ENCODE results near the gene C5. TPM values are rescaled to one million over a fixed set of nuclear protein-coding genes. Genes with fewer than 3 reads are reported as not detected.

Gene C5
- total RNA-seq, 1 donor = 13.8 TPM

- H3K4me3 ChIP-seq (ENCODE audit: low read depth, low read length) = no peak overlapping the region
- DNase-seq (ENCODE audit: low read depth) = no peak
- no peak for TF ChIP-seq CTCF (IDR thresholded peaks at IDR 0.05; ENCODE audit: insufficient read depth, low read length)
Observed at GRCh38 chr9:120924698-120925534, 125.2 kb downstream of the C5 start.

GRCh38 chr9:120923620-120924328, 126.3 kb downstream of the C5 start:
- DNase-seq (ENCODE audit: low read depth) = no peak
- no peak overlapping the region for H3K4me3 ChIP-seq (ENCODE audit: low read depth, low read length)
- no peak for TF ChIP-seq CTCF (IDR thresholded peaks at IDR 0.05; ENCODE audit: insufficient read depth, low read length)

- H3K4me3 ChIP-seq (ENCODE audit: low read depth, low read length) = no peak overlapping the region
- TF ChIP-seq CTCF (IDR thresholded peaks at IDR 0.05; ENCODE audit: insufficient read depth, low read length) = no peak
- no peak for DNase-seq (ENCODE audit: low read depth)
Observed at GRCh38 chr9:120922404-120923195, 127.5 kb downstream of the C5 start.

- TF ChIP-seq CTCF (IDR thresholded peaks at IDR 0.05; ENCODE audit: insufficient read depth, low read length) = peak; percentile 17
- DNase-seq (ENCODE audit: low read depth) = peak; percentile 38
- H3K4me3 ChIP-seq (ENCODE audit: low read depth, low read length) = no peak overlapping the region
Observed at GRCh38 chr9:120921661-120922181, 128.4 kb downstream of the C5 start.

GRCh38 chr9:120920806-120921178, 129.3 kb downstream of the C5 start:
- DNase-seq (ENCODE audit: low read depth) = no peak
- no peak for TF ChIP-seq CTCF (IDR thresholded peaks at IDR 0.05; ENCODE audit: insufficient read depth, low read length)
- H3K4me3 ChIP-seq (ENCODE audit: low read depth, low read length) = no peak overlapping the region
